Osteoblast (primary cell): ENCODE results near the gene ASGR2. TPM values are rescaled to one million over a fixed set of nuclear protein-coding genes. Genes with fewer than 3 reads are reported as not detected.

Experiments used
- DNase-seq: peaks from one replicate; pipeline ENCODE4 v3.0.0; 2011; ENCODE audit warnings: low spot score, mixed read lengths; ENCODE audit not compliant: insufficient read length; ENCODE audit errors: missing footprints
- H2AFZ ChIP-seq: 2 replicates; pipeline ENCODE4 v1.6.0; 2011; ENCODE audit warnings: mild to moderate bottlenecking, low read length
- H3K27ac ChIP-seq: 2 replicates; pipeline ENCODE4 v1.5.1; 2011; ENCODE audit warnings: mild to moderate bottlenecking, low read depth, low read length, moderate library complexity
- H3K27me3 ChIP-seq: 2 replicates; pipeline ENCODE4 v1.6.0; 2012; ENCODE audit warnings: mild to moderate bottlenecking, control low read depth, inconsistent platforms, low read length, moderate library complexity; ENCODE audit not compliant: insufficient read depth
- H3K36me3 ChIP-seq: 2 replicates; pipeline ENCODE4 v1.5.1; 2011; ENCODE audit warnings: mild to moderate bottlenecking, low read length, control low read depth, moderate library complexity; ENCODE audit not compliant: insufficient read depth
- H3K4me1 ChIP-seq: 2 replicates; pipeline ENCODE4 v1.5.1; 2011; ENCODE audit warnings: mild to moderate bottlenecking, low read length, control low read depth, moderate library complexity; ENCODE audit not compliant: insufficient read depth
- H3K4me2 ChIP-seq: 2 replicates; pipeline ENCODE4 v1.6.0; 2011; ENCODE audit warnings: mild to moderate bottlenecking, low read length; ENCODE audit not compliant: insufficient read depth
- H3K4me3 ChIP-seq: fragments of 200-600 bp; sonication (generic); 3 replicates; pipeline ENCODE4 v1.5.1; 2012; ENCODE audit warnings: mild to moderate bottlenecking, low read length, inconsistent platforms; ENCODE audit not compliant: insufficient read depth
- H3K79me2 ChIP-seq: 2 replicates; pipeline ENCODE4 v1.6.0; 2012; ENCODE audit warnings: mild to moderate bottlenecking, low read length, control low read depth, inconsistent platforms; ENCODE audit not compliant: insufficient read depth
- H3K9me3 ChIP-seq: 2 replicates; pipeline ENCODE4 v1.5.1; 2011; ENCODE audit warnings: low read depth, low read length, control low read depth
- H4K20me1 ChIP-seq: 2 replicates; pipeline ENCODE4 v1.6.0; 2012; ENCODE audit warnings: mild to moderate bottlenecking, low read length, control low read depth; ENCODE audit not compliant: insufficient read depth
- CTCF ChIP-seq: IDR thresholded peaks from 2 replicates; pipeline ENCODE4 v1.5.1; 2011; ENCODE audit warnings: mild to moderate bottlenecking, low read depth, low read length, moderate library complexity; ENCODE audit errors: extremely low read depth
- total RNA-seq: library from RNA; depleted of rRNA; stranded (reverse); fragments of >200 nt; gene quantifications from 2 replicates; pipeline ENCODE4 v1.2.3, GENCODE V29; 2012

ASGR2 gene
- total RNA-seq, 1 donor, result under 0.01 TPM

- no peak for DNase-seq
- Histone ChIP-seq H3K27me3 (peaks cover 20% of the 10 kb centered on the region), H4K20me1 (no peaks in the 10 kb centered on the region), H3K27ac (no peak overlapping the region), H3K4me3 (no peak overlapping the region), H3K36me3 (no peaks in the 10 kb centered on the region), H3K4me1 (peaks cover 6% of the 10 kb centered on the region), H2AFZ (no peak overlapping the region), H3K9me3 (peaks cover 4% of the 10 kb centered on the region), H3K4me2 (no peak overlapping the region), H3K79me2 (no peaks in the 10 kb centered on the region)
- no peak for TF ChIP-seq CTCF
Measured at GRCh38 chr17:7067198-7067597, 47.4 kb downstream of the ASGR2 start.

- Histone ChIP-seq H2AFZ (no peak overlapping the region), H3K27me3 (peaks cover 17% of the 10 kb centered on the region), H3K27ac (no peak overlapping the region), H3K4me2 (no peak overlapping the region), H3K36me3 (no peaks in the 10 kb centered on the region), H4K20me1 (no peaks in the 10 kb centered on the region), H3K4me1 (peaks cover 18% of the 10 kb centered on the region), H3K4me3 (no peak overlapping the region), H3K9me3 (peaks cover 4% of the 10 kb centered on the region), H3K79me2 (no peaks in the 10 kb centered on the region)
- no peak for DNase-seq
- no peak for TF ChIP-seq CTCF
Measured at GRCh38 chr17:7064261-7064660, 50.4 kb downstream of the ASGR2 start.

GRCh38 chr17:7063518-7064094 is 51.0 kb downstream of the ASGR2 start:
- H3K79me2 ChIP-seq, result no peaks in the 10 kb centered on the region

More at GRCh38 chr17:7063518-7064094, 51.0 kb downstream of the ASGR2 start:
- no peaks in the 10 kb centered on the region for H3K36me3 ChIP-seq
- no peak overlapping the region for H2AFZ ChIP-seq
- H4K20me1 ChIP-seq, result no peaks in the 10 kb centered on the region
- no peak overlapping the region for H3K27ac ChIP-seq
- no peak overlapping the region for H3K4me3 ChIP-seq
- peaks cover 18% of the 10 kb centered on the region for H3K4me1 ChIP-seq
- H3K4me2 ChIP-seq, result no peak overlapping the region
- no peak for DNase-seq
- H3K27me3 ChIP-seq, result peaks cover 16% of the 10 kb centered on the region
- peaks cover 4% of the 10 kb centered on the region for H3K9me3 ChIP-seq
- TF ChIP-seq CTCF, result no peak
